GM18505 (cell line): ENCODE data around the gene DAPK2.

Experiments
- ATAC-seq: cut with Tn5 transposase; IDR thresholded peaks from one replicate; pipeline ENCODE4 v1.9.1; 2021; ENCODE audit not compliant: unreplicated experiment
- POLR2A ChIP-seq: IDR thresholded peaks from 4 replicates; pipeline ENCODE4 v1.6.1; 2011; ENCODE audit warnings: borderline replicate concordance; ENCODE audit not compliant: insufficient read depth, insufficient read length; ENCODE audit errors: extremely low read depth

DAPK2 gene

GRCh38 chr15:63933522-63933921, 112.8 kb downstream of the DAPK2 start:
- no peak for ATAC-seq
- TF ChIP-seq POLR2A: no peak

- TF ChIP-seq POLR2A: no peak
- no peak for ATAC-seq
Measured at GRCh38 chr15:63931556-63931955, 114.7 kb downstream of the DAPK2 start.

GRCh38 chr15:63930034-63930433, 116.3 kb downstream of the DAPK2 start:
- TF ChIP-seq POLR2A: no peak

GRCh38 chr15:63928185-63928842, 118.0 kb downstream of the DAPK2 start:
- no peak for TF ChIP-seq POLR2A
- no peak for ATAC-seq

More at GRCh38 chr15:63930034-63930433, 116.3 kb downstream of the DAPK2 start:
- no peak for ATAC-seq

- ATAC-seq: no peak
Measured at GRCh38 chr15:63923993-63924950, 122.0 kb downstream of the DAPK2 start.

GRCh38 chr15:63922916-63923315, 123.4 kb downstream of the DAPK2 start:
- no peak for ATAC-seq
- TF ChIP-seq POLR2A: no peak

More at GRCh38 chr15:63923993-63924950, 122.0 kb downstream of the DAPK2 start:
- no peak for TF ChIP-seq POLR2A

GRCh38 chr15:63922261-63922904, 123.9 kb downstream of the DAPK2 start:
- no peak for ATAC-seq
- no peak for TF ChIP-seq POLR2A

GRCh38 chr15:63920504-63921175, 125.6 kb downstream of the DAPK2 start:
- TF ChIP-seq POLR2A: no peak
- no peak for ATAC-seq

- TF ChIP-seq POLR2A: no peak
- ATAC-seq: no peak
Measured at GRCh38 chr15:63918901-63919348, 127.4 kb downstream of the DAPK2 start.

GRCh38 chr15:63918317-63918672, 128.0 kb downstream of the DAPK2 start:
- ATAC-seq: no peak
- TF ChIP-seq POLR2A: no peak

- ATAC-seq: no peak
- no peak for TF ChIP-seq POLR2A
Measured at GRCh38 chr15:63917588-63918316, 128.5 kb downstream of the DAPK2 start.

GRCh38 chr15:63915873-63916771, 130.2 kb downstream of the DAPK2 start:
- no peak for ATAC-seq

More at GRCh38 chr15:63915873-63916771, 130.2 kb downstream of the DAPK2 start:
- TF ChIP-seq POLR2A: no peak
